ENCODE data around the gene PGM5.

DNA sequence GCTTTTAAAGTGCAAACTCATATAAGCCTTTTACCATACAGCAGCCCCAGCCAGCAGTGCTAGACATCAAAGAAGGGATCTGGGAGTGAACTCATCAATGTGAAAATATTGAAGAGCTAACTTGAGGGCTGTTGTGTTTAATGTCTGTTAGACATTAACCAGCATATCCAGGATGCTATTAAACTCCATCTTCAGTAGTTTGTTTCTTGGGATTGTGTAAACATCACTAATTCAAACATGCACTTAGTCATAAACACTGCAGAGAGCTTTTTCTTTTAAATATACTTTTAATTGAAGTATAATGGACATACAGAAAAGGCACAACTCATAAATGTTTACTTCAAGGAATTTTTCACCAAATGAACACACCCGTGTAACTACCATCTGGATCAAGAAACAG, 102.5 kb downstream of the PGM5 start:
- TF ChIP-seq SRF (IDR thresholded peaks at IDR 0.05; ENCODE audit: low read depth): no peak
- TF ChIP-seq, protein P1, sequence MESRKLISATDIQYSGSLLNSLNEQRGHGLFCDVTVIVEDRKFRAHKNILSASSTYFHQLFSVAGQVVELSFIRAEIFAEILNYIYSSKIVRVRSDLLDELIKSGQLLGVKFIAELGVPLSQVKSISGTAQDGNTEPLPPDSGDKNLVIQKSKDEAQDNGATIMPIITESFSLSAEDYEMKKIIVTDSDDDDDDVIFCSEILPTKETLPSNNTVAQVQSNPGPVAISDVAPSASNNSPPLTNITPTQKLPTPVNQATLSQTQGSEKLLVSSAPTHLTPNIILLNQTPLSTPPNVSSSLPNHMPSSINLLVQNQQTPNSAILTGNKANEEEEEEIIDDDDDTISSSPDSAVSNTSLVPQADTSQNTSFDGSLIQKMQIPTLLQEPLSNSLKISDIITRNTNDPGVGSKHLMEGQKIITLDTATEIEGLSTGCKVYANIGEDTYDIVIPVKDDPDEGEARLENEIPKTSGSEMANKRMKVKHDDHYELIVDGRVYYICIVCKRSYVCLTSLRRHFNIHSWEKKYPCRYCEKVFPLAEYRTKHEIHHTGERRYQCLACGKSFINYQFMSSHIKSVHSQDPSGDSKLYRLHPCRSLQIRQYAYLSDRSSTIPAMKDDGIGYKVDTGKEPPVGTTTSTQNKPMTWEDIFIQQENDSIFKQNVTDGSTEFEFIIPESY (IDR thresholded peaks at IDR 0.05; ENCODE audit: extremely low read depth, insufficient replicate concordance, low read length): no peak
